Measurements from ENCODE around the gene CGREF1. TPM values are rescaled to one million over a fixed set of nuclear protein-coding genes. Genes with fewer than 3 reads are reported as not detected.
A peak's percentile ranks its signal among the peaks of the same experiment; 100 is the strongest.

CGREF1 gene, protein sequence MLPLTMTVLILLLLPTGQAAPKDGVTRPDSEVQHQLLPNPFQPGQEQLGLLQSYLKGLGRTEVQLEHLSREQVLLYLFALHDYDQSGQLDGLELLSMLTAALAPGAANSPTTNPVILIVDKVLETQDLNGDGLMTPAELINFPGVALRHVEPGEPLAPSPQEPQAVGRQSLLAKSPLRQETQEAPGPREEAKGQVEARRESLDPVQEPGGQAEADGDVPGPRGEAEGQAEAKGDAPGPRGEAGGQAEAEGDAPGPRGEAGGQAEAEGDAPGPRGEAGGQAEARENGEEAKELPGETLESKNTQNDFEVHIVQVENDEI
- total RNA-seq: 1 to 10 TPM; 1.3 to 3.1 TPM

GRCh38 chr2:27118525-27119329 lies at the start of gene CGREF1:
Gene CGREF1 (minus strand): TSS chr2:27119128. CDS start chr2:27104366, 14,762 bp downstream.
- Histone ChIP-seq H3K9me3 (no peaks in the 10 kb centered on the region), H3K36me3 (no peaks in the 10 kb centered on the region), H3K9ac (ENCODE audit: low read depth in 2 of 2, low read length in 2 of 2) (peak within 1 kb of the TSS in 1 of 2 donors; percentile 55), H3K27ac (no peak within 1 kb of the TSS), H3K4me1 (peaks cover 3% of the 10 kb centered on the region), H3K27me3 (peaks cover 14% of the 10 kb centered on the region), H3K4me3 (peak within 1 kb of the TSS; percentile 19)
- TF ChIP-seq, protein P1, sequence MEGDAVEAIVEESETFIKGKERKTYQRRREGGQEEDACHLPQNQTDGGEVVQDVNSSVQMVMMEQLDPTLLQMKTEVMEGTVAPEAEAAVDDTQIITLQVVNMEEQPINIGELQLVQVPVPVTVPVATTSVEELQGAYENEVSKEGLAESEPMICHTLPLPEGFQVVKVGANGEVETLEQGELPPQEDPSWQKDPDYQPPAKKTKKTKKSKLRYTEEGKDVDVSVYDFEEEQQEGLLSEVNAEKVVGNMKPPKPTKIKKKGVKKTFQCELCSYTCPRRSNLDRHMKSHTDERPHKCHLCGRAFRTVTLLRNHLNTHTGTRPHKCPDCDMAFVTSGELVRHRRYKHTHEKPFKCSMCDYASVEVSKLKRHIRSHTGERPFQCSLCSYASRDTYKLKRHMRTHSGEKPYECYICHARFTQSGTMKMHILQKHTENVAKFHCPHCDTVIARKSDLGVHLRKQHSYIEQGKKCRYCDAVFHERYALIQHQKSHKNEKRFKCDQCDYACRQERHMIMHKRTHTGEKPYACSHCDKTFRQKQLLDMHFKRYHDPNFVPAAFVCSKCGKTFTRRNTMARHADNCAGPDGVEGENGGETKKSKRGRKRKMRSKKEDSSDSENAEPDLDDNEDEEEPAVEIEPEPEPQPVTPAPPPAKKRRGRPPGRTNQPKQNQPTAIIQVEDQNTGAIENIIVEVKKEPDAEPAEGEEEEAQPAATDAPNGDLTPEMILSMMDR (IDR thresholded peaks at IDR 0.05): no peak
- no peak for DNase-seq
- intact Hi-C loops (cut with DNase I): no loop called here

DNA sequence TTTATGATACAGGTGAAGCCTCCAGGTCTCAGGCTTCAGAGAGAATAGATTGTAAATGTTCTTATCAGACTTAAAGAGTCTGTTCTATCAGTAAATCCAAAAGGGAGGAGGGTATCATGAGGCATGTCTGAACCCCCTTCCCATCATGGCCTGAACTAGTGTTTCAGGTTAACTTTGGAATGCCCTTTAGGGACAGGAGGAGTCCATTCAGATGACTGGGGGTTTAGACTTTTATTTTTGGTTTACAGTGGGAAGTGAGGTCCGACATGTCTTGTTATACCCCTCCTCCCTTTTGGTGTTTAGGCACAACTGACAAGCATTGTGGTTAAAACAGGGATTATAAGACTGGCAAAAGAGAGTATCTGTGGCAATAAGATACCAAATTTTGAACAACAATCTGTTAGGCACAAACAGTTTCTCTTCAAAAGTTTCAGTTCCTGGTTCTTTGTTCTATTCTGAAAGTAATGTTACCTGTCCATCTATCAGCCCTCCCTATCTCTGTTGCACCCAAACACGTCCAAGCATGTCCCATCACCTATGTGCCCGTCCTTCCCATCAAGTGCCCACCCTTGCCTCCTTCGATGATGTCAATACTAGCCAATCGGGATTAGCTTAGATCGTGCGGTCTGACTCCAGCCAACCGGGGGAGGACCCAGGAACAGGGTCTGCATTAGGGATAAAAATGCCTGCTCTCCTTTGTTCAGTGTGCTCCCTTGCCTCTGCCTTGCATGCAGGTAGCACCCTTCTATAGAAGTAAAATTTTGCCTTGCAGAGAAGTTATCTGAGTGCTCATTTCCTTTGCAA lies 46.2 kb upstream of the CGREF1 start:
- DNase-seq: no peak
- intact Hi-C loops (cut with DNase I): no loop called here
- Histone ChIP-seq H3K9me3 (no peaks in the 10 kb centered on the region), H3K4me3 (no peak overlapping the region), H3K4me1 (no peaks in the 10 kb centered on the region), H3K27ac (no peak overlapping the region), H3K9ac (ENCODE audit: low read depth in 2 of 2, low read length in 2 of 2) (no peak overlapping the region), H3K27me3 (no peaks in the 10 kb centered on the region), H3K36me3 (no peaks in the 10 kb centered on the region)
- TF ChIP-seq, protein P1 (IDR thresholded peaks at IDR 0.05): no peak

- H3K4me3 ChIP-seq: no peak overlapping the region
- no peaks in the 10 kb centered on the region for H3K36me3 ChIP-seq
- no peak overlapping the region for H3K9ac ChIP-seq (ENCODE audit: low read depth in 2 of 2, low read length in 2 of 2)
- intact Hi-C loops (cut with DNase I): no loop called here
- DNase-seq: no peak
- no peaks in the 10 kb centered on the region for H3K9me3 ChIP-seq
- H3K27me3 ChIP-seq: no peaks in the 10 kb centered on the region
- H3K27ac ChIP-seq: no peak overlapping the region
- H3K4me1 ChIP-seq: no peaks in the 10 kb centered on the region
- TF ChIP-seq, protein P1 (IDR thresholded peaks at IDR 0.05): no peak
Measured at GRCh38 chr2:27162151-27163121, 43.5 kb upstream of the CGREF1 start.

DNA sequence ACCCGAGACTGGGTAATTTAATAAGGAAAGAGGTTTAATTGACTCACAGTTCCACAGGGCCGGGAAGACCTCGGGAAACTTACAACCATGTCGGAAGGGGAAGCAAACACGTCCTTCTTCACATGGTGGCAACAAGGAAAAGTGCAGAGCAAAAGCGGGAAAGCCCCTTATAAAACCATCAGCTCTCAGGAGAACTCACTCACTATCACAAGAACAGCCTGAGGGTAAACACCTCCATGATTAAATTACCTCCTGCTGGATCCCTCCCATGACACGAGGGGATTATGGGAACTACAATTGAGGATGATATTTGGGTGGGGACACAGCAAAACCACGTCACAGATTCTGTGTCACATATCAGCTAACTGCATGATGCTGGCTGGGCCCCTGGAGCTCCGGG lies 41.3 kb upstream of the CGREF1 start:
- no peak for DNase-seq
- no peak overlapping the region for H3K9ac ChIP-seq (ENCODE audit: low read depth in 2 of 2, low read length in 2 of 2)
- H3K4me1 ChIP-seq: no peaks in the 10 kb centered on the region
- no peaks in the 10 kb centered on the region for H3K9me3 ChIP-seq
- TF ChIP-seq, protein P1 (IDR thresholded peaks at IDR 0.05): no peak
- intact Hi-C loops (cut with DNase I): no loop called here
- H3K36me3 ChIP-seq: no peaks in the 10 kb centered on the region
- H3K27me3 ChIP-seq: no peaks in the 10 kb centered on the region
- no peak overlapping the region for H3K4me3 ChIP-seq
- no peak overlapping the region for H3K27ac ChIP-seq

Measured in colonic mucosa (tissue), 4 donors.